ENCODE measurements around the gene C14orf180.

Gene C14orf180

DNA sequence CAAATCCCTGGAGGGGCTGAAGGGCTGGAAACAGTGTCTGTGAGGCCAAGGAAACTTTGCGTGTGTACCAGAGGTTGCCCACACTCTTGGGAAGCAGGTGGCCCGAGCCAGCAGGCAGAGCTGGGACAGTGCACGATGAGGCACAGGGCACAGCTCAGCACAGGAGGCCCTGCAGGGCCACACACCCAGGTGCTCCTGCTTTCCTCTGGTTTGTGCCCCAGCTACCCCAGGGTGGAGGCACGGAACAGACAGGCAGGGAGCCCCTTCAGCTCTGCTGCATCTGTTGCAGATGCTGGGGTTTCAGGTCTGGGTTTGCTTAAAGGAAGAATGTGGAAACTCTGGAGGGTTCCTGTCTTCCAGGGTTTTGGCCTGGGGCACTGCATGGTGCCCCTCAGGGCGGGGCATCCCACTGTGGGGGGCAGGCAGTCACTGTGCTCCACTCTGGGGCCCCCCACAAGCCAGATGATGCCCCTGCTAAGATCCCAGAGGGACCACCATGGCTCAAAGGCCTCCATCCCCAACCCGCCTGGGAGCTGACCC, 16.4 kb downstream of the C14orf180 start:
- DNase-seq, result no peak

GRCh38 chr14:104596451-104596918, 16.9 kb downstream of the C14orf180 start:
- no peak for DNase-seq

DNA sequence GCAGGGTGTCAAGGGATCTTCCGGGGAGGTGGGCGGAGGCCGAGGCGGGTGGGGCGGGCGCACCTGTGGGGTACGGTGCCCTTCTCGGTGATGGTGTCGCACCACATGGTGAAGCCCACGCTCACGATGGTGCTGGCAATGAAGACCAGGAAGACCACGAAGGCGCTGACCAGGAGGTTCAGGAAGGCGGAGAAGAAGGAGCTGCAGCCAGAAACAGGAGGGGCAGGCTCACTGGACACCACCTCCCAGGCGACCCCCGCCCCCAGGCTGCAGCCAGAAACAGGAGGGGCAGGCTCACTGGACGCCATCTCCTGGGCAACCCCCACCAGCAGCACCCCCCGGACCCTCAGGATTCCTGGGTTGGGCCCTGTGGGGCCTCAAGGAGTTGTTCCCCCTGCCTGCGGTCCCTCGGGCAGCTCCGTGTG, 17.4 kb downstream of the C14orf180 start:
- DNase-seq, result no peak

- DNase-seq, result no peak
Observed at GRCh38 chr14:104597576-104597975, 18.0 kb downstream of the C14orf180 start.

GRCh38 chr14:104598039-104598909, 18.7 kb downstream of the C14orf180 start:
- DNase-seq, result no peak

DNA sequence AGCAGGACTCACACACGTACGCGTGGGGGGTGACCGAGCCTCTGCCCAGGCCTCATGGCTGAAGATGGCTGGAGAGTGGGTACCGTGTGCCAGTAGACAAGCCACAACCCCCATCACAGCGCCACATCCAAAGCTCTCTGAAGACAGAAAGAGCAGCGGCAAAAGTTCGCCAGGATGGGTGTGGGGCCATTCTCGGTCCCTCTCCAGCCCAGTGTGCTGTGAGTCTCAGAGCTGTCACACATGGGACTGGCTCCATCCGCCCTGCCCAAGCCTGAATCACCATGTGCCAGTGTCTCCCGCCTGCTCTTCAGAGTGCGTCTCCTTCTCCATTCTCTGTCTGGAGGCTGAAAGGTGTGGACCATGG, 19.3 kb downstream of the C14orf180 start:
- no peak for DNase-seq

GRCh38 chr14:104599446-104599845, 19.9 kb downstream of the C14orf180 start:
- DNase-seq, result no peak

GRCh38 chr14:104600141-104600643, 20.6 kb downstream of the C14orf180 start:
- DNase-seq, result peak; percentile 65

DNA sequence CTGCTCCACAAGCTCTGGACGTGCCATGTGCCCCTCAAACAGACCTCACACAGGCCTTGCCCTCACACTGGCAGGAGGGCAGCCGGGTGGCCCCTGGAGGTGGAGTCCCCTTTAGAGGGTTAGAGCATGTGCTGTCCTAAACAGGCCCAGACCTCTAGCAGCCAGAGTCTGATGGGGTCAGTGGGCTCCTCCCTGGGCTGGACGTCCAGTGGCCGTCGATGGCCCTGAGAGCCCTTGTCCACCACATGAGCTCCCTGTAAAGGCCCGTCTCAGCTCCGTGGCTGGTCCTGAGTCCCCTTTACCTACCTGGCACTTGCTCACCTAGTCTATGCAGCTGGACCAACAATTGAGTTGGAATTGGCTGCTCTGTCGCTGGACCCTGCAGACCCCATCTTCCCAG, 21.2 kb downstream of the C14orf180 start:
- DNase-seq, result no peak

- DNase-seq, result no peak
Observed at GRCh38 chr14:104601786-104602185, 22.2 kb downstream of the C14orf180 start.

- no peak for DNase-seq
Observed at GRCh38 chr14:104602315-104602932, 22.9 kb downstream of the C14orf180 start.

DNA sequence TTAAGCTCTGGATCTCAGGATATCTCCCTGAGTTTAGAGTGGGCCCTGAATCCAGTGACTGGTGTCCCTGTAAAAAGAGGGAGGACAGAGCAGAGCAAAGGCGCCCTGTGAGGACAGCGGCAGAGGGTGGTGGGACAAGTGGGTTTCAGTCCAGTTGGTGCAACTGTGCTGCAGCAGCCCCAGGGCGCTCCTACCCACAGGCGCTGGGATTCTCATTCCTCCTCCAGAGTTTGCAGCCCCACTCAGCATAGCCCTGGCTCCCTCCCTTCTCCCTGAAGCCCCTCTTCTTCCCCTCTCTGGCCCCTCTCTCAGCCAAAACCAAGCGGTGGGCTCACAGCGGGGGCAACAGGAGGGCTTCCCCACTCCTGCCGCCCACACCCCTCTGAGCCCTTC, 23.4 kb downstream of the C14orf180 start:
- no peak for DNase-seq

- DNase-seq, result no peak
Observed at GRCh38 chr14:104603711-104604401, 24.3 kb downstream of the C14orf180 start.

DNA sequence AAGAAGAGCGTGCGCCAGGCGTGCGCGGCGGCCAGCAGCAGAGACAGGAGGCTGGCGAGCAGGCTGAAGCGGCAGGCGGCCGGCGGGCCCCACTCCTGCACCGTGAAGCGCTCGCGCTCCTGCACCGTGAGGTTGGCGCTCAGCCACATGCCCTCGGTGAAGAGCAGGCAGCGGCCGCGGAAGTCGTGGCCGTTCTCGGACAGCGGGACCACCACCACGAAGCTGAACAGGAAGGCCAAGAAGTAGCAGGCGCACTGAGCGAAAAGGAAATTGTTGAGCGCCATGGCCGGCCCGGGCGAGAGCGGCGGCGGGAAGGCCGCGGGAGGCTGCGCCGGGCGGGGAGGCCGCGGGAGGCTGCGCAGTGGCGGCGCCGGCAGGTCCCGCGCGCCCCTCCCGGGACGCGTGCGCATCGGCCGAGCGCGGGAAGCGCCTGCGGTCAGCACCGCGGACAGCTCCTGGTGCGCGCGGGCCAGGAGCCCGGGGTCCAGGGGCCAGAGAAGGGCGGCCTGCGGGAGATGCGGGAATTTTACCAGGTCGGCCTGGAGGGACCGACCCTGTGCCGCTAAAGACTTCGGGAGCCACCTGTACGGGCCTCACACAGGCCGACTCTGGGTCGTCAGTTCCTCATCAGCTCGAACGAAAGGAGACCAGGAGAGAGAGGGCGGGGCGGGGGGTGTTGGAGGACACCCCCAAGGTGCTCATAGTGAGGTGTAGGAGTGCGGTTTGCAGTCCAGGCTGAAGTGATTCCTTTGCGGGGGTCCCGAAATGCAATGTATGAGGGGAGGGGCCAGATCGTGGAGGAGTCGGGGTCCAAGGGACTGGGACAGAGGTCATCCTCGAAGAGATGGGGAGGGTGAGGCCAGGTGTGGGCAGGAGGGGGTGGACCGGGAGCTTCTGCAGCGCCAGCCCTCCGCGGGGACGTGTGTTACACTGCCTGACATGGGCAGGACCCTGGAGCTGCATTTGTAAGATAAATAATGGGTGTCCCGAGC, 25.2 kb downstream of the C14orf180 start, which contains the start of gene TMEM179:
TSS of gene TMEM179 (minus strand) at position 315 of the 992 bp plus-strand sequence. CDS start at position 284, 31 bp downstream.
- no peak for DNase-seq

DNA sequence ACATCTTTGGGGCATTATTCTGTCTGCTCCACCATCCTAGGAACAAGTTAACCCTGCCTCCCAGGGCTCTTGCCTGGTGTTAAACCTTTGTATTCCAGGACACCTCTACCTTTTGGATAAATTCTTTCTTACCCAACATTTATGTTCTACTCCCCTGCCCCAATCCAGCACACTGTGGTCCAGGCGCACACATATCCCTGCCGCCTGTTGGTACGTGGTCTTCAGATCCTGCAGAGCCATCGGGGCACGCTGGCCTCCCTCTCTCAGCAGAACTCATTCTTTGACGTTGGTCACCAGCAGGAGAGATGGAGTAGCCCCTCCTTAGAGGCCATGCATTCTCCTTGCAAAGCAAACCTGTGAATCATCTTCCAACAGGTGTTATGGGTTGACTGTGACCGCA, 30.1 kb downstream of the C14orf180 start:
- DNase-seq, result no peak

DNA sequence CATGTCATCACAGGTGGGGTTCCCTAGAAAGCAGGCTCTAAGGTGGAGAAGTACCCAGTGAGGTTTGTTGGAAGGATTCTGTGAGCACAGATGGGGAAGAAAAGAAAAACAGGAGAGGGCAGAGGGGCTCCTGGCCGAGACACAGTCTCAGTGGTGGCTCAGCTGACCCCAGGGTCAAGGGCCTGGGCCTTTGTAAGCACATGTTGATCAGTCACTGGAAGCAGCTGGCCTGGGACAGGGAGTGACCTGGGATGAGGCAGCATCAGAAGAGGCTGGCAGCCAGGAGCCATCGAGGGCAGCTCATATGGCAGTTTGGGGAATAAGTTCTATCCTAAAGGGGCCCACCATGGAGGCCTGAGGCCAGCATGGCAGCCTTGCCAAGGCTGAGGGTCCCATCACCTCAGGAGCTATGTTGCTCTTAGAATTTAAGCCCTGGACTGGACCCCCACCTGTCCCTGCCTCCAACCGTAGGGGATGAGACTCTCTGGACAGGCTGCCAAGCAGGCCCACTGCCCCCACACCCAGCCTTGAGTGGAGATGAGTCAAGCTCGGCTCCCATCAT, 31.3 kb downstream of the C14orf180 start:
- no peak for DNase-seq

GRCh38 chr14:104611881-104612280, 32.3 kb downstream of the C14orf180 start:
- DNase-seq, result no peak

- DNase-seq, result no peak
Observed at GRCh38 chr14:104614126-104614812, 34.7 kb downstream of the C14orf180 start.

- DNase-seq, result no peak
Observed at GRCh38 chr14:104624939-104625338, 45.4 kb downstream of the C14orf180 start.

DNA sequence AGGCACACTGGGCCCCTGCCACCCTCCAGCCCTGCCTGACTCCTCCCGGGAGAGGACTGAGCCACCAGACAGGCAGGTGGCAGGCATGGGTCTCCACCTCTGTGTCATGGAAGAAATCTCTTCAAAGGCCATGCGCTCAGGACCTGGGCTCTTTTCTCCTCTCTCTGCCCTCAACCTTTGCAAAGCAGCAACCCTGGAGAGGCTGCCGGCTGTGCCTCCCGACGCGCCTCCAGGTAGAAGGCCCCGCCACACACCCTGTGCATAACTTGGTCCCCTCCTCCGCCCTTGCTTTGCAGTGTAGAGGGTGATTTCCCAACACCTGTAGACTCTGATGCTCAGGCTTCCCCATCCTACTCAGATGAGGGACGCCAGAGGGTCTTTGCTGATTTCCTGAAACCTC, 53.2 kb downstream of the C14orf180 start:
- no peak for DNase-seq
